GM21619 (cell line): ENCODE results near the gene NES.

ENCODE experiments used
- ATAC-seq: cut with Tn5 transposase; IDR thresholded peaks from one replicate; pipeline ENCODE4 v1.9.1; 2021; ENCODE audit not compliant: unreplicated experiment

Gene NES

GRCh38 chr1:156624814-156625435 lies 52.3 kb downstream of the NES start:
- ATAC-seq = no peak

DNA sequence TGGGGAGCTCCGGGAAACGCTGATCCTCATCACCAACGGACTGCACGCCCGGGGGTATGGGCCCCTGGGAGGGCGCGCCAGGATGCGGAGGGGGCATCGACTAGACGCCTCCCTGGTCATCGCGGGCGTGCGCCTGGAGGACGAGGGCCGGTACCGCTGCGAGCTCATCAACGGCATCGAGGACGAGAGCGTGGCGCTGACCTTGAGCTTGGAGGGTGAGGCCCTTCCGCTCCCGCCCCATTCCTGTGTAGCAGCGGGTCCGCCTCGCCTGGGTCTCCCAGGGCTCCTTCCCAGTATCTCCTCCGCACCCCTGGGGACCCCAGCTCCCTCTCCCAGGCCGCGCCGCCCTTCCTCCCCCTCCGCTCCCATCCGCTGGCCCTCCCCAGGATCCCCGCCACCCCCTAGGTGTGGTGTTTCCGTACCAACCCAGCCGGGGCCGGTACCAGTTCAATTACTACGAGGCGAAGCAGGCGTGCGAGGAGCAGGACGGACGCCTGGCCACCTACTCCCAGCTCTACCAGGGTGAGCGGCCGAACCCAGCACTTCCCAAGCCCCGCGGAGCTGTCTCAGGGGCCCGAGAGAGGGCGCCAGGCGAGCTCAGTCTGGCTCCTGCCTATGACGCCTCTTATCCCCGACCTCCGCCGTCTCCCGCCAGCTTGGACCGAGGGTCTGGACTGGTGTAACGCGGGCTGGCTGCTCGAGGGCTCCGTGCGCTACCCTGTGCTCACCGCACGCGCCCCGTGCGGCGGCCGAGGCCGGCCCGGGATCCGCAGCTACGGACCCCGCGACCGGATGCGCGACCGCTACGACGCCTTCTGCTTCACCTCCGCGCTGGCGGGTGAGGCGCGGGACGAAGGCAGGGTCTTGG lies 53.0 kb downstream of the NES start:
- no peak for ATAC-seq

GRCh38 chr1:156622581-156623297 lies 54.5 kb downstream of the NES start:
- ATAC-seq = no peak

DNA sequence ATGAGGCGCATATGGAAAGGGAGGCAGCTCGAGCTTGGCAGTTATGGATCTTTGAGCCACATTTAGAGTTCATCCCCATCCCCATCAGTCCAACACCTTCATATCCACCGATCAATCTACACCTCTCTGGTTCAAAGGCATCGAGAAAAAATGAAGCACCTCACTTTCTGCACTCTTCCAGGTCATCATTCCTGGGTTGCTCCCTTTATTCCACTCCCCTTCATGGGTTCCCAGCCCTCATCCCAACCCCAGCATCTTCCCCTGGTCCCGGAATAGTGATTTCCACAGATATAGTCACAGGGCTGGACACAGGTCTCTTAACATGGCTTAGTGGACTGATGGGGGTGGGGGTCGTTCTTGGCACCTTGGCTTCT lies 57.6 kb downstream of the NES start:
- no peak for ATAC-seq

- no peak for ATAC-seq
These were observed 58.2 kb downstream of the NES start, which contains the start of gene HAPLN2 for GRCh38 chr1:156618853-156619581. HAPLN2 (plus strand) TSS chr1:156619415; CDS start chr1:156623491, 4,076 bp downstream.
